ENCODE results near the gene SLC27A2.

GRCh38 chr15:50251638-50252182 is 69.7 kb downstream of the SLC27A2 start:
- TF ChIP-seq, protein P1, sequence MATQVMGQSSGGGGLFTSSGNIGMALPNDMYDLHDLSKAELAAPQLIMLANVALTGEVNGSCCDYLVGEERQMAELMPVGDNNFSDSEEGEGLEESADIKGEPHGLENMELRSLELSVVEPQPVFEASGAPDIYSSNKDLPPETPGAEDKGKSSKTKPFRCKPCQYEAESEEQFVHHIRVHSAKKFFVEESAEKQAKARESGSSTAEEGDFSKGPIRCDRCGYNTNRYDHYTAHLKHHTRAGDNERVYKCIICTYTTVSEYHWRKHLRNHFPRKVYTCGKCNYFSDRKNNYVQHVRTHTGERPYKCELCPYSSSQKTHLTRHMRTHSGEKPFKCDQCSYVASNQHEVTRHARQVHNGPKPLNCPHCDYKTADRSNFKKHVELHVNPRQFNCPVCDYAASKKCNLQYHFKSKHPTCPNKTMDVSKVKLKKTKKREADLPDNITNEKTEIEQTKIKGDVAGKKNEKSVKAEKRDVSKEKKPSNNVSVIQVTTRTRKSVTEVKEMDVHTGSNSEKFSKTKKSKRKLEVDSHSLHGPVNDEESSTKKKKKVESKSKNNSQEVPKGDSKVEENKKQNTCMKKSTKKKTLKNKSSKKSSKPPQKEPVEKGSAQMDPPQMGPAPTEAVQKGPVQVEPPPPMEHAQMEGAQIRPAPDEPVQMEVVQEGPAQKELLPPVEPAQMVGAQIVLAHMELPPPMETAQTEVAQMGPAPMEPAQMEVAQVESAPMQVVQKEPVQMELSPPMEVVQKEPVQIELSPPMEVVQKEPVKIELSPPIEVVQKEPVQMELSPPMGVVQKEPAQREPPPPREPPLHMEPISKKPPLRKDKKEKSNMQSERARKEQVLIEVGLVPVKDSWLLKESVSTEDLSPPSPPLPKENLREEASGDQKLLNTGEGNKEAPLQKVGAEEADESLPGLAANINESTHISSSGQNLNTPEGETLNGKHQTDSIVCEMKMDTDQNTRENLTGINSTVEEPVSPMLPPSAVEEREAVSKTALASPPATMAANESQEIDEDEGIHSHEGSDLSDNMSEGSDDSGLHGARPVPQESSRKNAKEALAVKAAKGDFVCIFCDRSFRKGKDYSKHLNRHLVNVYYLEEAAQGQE (IDR thresholded peaks at IDR 0.05; ENCODE audit: insufficient read depth in 1 of 2, low read depth in 2 of 2, low read length in 2 of 2): no peak
- TF ChIP-seq POLR2AphosphoS5 (IDR thresholded peaks at IDR 0.05; ENCODE audit: low read depth, low read length) (no peak), TAF1 (IDR thresholded peaks at IDR 0.05; ENCODE audit: borderline replicate concordance, insufficient read depth, low read length) (no peak), FOXP2 (optimal IDR thresholded peaks at IDR 0.05; ENCODE audit: borderline replicate concordance, extremely low read depth, extremely low read length, insufficient read depth) (no peak), SIN3A (IDR thresholded peaks at IDR 0.05; ENCODE audit: borderline replicate concordance, insufficient read depth, low read length) (no peak)
